ENCODE measurements around the gene CREB3L2.
"Not testable (repeated sequence)": the region's sequence is repeated elsewhere in the genome, so short reads cannot be mapped to it uniquely, and the experiment has no call there.

CREB3L2 gene

GRCh38 chr7:138014201-138014600 lies 12.3 kb upstream of the CREB3L2 start:
- DNase-seq = not testable (repeated sequence)

DNA sequence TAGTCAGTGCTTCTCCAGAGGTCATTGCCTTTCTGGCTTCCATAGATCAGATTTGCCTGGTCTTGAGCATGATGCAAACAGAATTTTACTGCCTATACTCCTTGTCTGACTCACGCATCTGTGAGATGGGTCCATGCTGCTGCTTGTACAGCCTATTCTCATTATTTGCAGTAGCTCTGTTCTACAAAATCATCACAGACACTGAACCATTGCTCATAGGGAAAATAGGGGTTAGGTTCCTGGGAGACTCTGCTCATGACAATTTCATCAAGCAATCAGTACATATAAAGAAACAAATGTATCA lies 7.4 kb upstream of the CREB3L2 start:
- DNase-seq = no peak

DNA sequence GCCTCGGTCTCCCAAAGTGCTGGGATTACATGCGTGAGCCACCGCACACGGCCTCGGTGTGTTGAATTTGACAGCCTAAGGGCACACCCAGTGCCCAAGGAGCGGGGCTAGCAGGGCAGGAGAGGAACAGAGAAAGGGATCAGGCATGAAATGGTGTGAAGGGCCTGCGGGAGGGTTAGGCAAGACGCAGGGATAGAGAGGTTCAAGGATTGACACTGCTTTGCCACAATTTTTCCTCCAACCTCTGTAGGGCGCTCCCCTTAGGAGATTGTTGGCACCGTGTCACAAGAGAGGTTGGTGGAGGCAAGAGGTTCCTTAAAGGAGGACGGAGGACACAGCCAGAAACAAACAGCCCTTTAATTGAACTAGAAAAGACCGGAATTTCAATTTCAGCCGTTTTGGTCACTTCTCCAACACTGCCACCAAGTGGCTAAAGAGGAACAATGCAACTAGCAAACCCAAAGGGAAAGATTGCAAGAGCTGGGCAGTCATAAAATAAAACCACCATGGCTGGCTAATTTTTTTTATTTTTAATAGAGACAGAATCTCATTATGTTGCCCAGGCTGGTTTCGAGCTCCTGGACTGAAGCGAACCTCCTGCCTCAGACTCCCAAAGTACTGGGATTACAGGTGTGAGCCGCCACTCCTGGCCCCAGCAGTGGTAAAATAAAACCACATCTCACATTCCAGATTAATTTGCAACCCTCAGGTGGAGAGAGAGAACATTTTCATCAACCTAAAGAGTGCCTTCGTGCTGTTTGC lies 6.9 kb upstream of the CREB3L2 start:
- peak; percentile 47 for DNase-seq

DNA sequence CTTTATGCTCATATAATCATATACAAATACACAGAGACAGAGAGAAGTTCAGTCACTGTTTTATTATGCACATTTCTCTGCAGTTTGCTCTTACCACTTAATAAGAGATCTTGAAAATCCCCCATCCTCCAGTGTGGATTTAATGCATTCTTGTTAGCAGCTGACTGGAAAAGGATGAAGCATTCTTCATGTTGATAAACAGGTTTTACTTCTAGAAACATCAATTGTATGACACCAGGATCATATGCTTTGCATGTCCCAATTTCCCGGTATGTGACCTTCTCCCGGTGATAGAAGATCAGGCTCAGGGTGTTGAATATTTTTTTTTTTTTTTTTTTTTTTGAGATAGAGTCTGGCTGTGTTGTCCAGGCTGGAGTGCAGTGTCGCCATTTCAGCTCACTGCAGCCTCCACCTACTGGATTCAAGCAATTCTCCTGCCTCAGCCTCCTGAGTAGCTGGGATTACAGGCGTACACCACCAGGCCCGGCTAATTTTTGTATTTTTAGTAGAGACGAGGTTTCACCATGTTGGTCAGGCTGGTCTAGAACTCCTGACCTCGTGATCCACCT lies 6.2 kb upstream of the CREB3L2 start:
- no peak for DNase-seq

DNA sequence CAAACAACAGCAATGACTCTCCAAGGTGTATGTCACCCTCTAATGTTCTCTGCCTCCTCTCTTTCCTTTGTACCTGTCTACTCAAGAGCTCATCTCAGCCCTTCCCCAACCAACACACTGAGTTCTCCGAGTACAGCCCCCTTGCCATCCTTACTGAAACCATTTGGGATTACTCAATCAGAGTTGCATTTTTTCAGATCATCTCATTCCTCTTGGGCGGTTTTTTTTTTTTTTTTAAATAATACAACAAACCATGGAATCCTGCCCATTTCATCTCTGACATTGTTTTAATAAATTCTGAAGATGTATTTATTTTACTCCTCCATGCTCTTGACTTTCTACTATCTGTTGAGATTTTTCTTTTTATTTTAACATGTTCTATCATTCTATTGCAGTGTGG lies 4.2 kb upstream of the CREB3L2 start:
- no peak for DNase-seq

- no peak for DNase-seq
Observed at GRCh38 chr7:138004936-138005335, 3.0 kb upstream of the CREB3L2 start.

DNA sequence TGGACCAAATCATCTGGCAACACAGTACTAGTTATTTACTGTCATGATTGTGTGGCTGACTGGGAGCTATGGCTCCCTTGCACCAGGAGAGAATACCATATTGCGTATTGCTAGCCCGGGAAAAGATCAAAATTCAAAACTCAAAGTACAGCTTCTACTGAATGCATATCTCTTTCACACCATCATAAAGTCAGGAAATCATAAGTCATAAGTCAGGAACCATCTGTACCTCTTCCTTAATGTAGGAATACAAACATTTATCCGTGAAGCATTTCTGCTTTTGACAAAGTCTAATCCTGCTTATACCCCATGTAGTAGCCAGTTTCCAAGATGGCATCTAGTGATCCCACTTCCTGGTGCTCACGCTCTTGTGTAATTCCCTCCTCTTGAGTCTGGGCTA lies 2.2 kb upstream of the CREB3L2 start:
- no peak for DNase-seq

DNA sequence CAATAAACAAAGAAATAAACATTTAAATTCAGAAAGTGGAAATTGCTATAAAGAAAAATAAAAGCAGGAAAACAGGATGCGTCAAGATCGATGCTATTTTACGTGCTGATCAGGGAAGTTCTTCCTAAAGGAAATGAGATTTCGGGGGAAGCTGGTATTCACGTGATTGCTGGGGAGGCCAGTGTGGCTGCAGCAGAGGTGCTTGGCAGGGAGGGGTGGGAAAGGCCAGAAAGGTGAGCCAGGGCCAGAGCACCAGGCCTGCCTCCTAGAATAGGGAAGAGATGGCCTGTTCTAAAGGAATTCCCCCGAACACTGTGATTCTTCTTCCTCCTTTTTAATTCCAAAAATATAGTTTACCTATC lies 923 bp upstream of the CREB3L2 start:
- DNase-seq = no peak

DNA sequence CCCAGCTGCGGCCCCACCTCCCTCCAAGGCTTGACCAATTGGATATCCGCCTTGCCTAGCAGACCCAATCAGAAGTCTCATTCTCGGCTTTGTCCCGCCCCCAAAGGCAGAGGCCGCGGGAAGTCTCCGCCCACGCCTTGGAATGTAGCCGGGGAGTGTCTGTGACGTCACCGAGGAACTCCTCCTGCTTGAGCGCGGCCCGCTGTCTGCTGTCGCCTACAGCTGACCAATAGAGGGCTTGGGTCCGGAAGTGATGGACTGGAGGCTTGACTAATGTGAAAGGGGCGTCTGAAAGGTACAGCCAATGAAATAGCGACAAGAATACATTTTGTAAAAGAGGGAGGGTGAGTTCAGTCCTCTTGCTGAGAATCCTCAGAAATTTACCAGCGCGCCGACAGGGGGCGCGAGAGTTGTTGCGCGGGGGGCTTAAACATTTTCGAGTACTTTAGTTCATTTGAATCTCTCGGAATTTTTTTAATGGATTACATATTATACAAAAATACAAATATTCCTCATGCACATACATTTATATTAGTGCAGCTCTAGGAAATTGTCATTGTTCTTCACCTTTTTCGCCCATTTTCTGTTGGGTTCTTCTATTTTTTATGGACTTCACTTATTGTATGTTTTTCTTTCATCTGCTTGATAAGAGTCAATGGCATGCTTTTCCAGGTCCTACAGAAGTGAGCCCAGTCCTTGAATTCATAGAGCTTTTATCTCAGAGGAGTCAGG lies 376 bp upstream of the CREB3L2 start:
- peak; percentile 98 for DNase-seq

DNA sequence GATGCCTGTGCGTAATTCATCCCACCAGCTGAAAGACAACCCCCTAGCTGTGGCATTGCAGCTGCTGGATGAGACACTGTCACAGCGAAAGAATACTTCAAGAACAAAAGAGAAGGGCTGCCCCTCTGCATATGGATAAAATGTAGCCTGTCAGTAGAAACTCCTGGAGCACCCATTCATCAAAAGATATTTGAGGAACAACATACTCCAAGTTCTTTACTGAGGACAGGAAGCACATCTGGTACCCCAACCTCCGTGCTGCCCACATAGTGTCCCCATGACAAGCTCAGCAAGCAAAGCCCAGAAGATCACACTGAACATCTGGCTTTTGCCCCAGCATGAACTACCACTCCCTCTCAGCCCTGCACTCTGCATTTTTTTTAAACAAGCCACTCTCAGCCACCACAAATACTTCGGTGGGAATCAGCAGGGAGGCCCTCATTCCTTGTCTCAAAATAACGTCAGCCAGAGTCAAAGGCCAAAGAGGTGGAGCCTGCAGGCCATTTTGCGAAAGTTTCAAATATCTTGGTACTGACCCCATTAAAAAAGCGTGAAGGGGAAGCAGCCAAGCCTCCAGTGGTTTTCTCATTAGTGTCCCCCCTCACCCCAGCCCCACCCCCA lies 1.7 kb downstream of the CREB3L2 start:
- no peak for DNase-seq

DNA sequence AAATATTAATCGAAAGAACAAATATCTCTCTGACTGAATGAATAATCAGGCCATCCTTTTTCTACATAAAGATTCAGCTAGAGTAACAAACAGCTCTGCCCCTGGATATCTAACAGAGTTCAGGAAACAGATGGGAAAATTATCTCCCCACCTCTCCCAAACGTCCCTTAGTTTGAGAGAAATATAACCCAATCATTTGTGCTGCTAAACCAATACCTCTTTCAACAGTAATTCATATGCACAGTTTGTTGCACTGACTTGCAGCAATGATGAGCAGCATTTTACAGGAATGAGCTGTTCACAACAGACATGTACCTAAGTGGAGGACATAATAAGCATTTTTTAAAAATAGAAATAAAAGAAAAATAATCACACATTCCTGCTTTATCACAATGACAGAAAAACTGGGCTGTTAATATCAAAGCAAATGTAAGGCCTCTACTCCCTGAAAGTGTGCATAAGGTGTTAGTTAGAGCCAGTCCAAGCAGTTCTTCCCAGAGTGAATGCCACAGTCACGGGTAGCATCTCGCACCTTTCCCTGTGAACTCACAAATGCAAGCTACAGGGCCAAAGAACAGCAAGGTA lies 2.3 kb downstream of the CREB3L2 start:
- DNase-seq = no peak

DNA sequence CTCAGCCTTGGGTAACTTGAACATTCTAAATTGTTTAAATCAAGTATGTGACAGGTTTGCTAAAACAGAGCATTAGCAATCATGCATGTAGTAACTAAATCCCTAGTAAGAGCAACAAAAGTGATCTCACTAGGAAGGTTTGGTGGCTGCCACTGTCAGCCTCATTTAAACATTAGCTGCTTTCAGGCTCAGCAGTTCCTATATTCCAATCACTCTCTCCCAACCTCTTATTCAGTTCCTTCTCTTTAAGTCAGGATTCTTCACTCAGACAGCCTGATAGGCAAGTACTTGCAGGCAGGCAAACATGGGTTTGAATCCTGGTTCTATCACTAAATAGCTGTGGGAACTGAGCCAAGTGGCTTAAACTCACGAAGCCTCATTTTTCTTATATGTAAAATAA lies 3.6 kb downstream of the CREB3L2 start:
- DNase-seq = no peak

DNA sequence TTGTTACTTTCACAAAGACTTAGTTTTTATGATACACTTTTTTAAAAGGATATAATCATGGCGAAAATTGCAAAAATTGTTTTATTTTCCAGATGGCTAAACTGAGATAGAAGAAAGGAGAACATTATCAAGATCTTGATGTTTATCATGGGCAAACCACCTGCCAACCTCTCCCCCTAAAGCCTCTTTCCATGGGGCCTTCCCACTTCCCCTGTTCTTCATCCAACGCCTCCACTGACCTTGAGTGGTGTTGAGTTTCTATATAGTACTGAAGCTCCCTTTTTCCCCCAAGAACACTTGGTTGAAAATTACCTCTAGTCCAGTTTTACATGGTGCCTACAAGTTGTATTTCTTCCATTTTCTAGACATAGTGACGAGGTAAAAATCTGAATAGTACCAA lies 5.0 kb downstream of the CREB3L2 start:
- DNase-seq = no peak

DNA sequence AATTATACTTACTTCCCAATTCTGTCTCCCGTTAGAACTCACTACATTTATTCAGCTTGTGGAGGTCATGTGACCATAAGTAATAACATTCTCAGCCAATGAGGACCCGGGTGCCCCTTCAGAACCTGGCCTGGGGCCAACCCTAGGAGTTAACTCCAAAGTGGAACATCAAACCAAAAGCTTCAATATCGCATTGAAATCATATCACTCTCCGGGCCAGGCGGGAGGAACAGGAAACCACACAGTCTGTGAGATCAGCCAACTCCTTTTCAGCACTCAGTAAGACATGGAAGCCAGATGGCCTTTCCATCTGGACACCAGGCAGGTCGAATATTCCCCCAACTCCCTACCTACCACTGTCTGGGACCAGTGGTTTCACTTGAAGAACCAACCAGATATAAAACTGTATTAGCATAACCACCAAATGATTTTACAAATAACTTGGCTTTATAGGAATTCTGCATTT lies 5.5 kb downstream of the CREB3L2 start:
- no peak for DNase-seq

DNA sequence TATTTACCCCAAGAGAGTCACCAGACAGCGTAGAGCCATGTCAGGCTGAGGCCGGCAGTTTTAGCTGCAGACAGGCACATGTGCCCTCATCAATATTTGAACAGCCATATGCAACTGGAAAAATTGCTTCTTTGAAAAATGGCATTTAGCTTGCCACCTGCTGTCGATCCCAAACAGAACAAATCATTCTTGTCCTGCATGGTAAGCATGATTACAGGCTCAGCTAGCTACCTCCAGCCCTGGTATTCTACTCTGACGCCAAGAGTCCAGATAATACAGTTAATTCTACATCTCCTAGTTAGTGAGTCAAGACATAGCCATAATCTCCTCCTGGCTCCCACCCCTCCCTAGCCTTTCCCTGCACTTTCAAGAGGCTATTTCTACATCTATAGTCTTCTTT lies 7.7 kb downstream of the CREB3L2 start:
- no peak for DNase-seq

DNA sequence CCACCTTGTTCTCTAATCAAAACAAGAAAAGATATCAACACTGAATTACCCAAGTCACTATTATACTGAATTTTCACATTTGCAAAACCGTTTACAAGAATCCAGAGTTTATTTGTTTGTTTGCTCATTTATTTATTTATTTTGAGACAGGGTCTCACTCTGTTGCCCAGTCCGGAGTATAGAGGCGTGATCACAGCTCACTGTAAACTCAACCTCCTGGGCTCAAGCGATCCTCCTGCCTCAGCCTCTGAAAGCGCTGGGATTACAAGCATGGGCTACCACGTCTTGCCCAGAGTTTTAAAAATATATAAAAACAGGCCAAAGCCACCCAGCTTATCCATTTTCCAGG lies 8.5 kb downstream of the CREB3L2 start:
- DNase-seq = no peak

DNA sequence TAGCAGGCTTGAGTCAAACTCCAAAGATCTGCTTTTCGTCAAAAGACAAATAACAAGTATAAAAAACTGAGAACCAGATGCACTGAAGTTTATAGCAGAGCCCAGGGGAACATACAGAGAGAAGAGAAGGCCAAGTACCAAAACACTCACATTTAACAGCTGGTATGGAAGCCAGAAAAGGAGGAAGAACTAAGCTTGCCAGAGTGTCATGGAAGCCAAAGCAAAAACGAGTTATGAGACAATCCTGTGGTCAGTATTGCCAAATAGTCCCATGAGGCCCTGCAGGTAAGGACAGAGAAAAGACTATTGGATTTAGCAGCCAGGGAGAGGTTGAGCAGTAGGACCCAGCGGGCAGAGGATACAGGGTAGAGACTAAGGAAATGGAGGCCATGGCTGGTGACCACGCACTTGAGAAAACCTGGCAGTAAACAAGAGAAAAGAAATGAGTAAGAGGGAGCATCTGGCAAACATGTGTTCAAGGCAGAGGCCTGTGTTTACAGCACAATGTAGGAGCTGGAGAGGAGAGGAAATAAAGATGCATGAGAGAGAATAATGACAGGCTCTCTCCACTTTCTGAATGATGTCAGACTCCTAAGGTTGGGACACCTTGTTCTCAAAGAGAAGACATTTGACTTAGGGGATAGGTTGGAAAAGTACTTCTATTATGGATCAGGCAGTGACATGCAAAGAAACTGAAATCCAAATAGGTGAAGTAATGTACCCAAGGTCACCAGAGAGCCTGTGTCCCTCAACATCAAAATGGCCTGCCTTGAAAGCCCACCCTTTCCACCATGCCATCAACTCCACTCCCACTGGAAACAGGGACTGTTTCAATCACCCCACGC lies 9.1 kb downstream of the CREB3L2 start:
- no peak for DNase-seq

DNA sequence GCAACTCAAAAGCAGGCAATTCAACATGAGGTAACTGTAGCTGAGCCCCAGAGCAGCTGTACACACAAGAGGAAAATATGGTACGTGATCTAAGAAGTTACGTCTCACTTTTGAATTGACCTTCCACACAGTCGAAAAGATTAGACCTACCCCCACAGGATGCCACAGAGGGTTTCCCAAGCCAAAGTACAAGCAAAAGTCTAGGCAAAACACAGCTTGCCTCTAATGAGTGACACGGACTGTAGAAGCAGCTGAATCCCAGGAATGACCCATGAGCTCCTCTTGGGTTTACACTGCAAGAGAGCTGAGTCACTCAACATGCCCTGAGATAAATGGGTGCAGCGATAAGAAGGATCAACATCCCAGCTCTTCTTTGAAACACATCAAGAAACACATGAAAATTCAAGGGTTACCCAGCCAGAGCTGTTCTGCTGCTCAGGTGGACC lies 9.8 kb downstream of the CREB3L2 start:
- DNase-seq = no peak

GRCh38 chr7:137990251-137990941 lies 11.5 kb downstream of the CREB3L2 start:
- no peak for DNase-seq

GRCh38 chr7:137989590-137989989 lies 12.3 kb downstream of the CREB3L2 start:
- DNase-seq = no peak

- DNase-seq = no peak
Observed at GRCh38 chr7:137989094-137989493, 12.8 kb downstream of the CREB3L2 start.

DNA sequence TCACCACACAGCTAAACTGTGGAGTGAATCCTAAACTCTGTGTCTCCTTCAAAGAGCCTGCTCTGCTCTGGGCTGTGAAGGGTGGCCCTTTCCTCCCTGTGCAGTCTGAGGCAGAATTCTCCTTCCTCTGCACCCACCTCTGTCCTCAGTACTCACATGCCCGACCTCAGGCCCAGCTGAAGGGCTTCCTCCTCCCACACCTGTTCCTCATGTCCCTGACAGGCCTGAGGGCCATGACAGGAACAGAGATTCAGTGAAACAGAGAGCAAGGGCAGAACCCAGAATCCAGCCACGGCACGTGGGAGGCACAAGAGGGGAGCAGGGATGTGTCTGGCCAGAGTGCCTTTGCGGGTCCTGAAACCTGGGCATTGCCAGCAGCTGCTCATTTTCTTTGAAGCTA lies 13.9 kb downstream of the CREB3L2 start:
- DNase-seq = no peak
